ENCODE data around the gene STXBP4. TPM values are rescaled to one million over a fixed set of nuclear protein-coding genes. Genes with fewer than 3 reads are reported as not detected.
A peak's percentile ranks its signal among the peaks of the same experiment; 100 is the strongest.

Gene STXBP4
- total RNA-seq, 3 donors from 2014 or later: 4.6 to 15.4 (median 8.8) TPM

- ATAC-seq: no peak
- no peaks in the 10 kb centered on the region for H3K4me1 ChIP-seq (ENCODE audit: low read depth)
- H3K36me3 ChIP-seq (ENCODE audit: low read depth): no peaks in the 10 kb centered on the region
- intact Hi-C loops (cut with DNase I, micrococcal nuclease): no loop called here
- no peaks in the 10 kb centered on the region for H3K9me3 ChIP-seq
- no peak for DNase-seq
- no peak overlapping the region for H3K4me3 ChIP-seq
- TF ChIP-seq CTCF (IDR thresholded peaks at IDR 0.05): no peak
These were observed 35.9 kb downstream of the STXBP4 start for GRCh38 chr17:55004484-55004883.

GRCh38 chr17:55005520-55005919, 37.0 kb downstream of the STXBP4 start:
- H3K4me1 ChIP-seq (ENCODE audit: low read depth): no peaks in the 10 kb centered on the region
- no peaks in the 10 kb centered on the region for H3K36me3 ChIP-seq (ENCODE audit: low read depth)
- H3K4me3 ChIP-seq: no peak overlapping the region
- ATAC-seq (no peak), DNase-seq (peak in 1 of 3 donors; percentile 18)
- TF ChIP-seq CTCF (IDR thresholded peaks at IDR 0.05): no peak
- intact Hi-C loops (cut with DNase I, micrococcal nuclease): no loop called here
- no peaks in the 10 kb centered on the region for H3K9me3 ChIP-seq

- Histone ChIP-seq H3K36me3 (ENCODE audit: low read depth) (no peaks in the 10 kb centered on the region), H3K9me3 (no peaks in the 10 kb centered on the region), H3K4me1 (ENCODE audit: low read depth) (no peaks in the 10 kb centered on the region), H3K4me3 (no peak overlapping the region)
- no peak for TF ChIP-seq CTCF (IDR thresholded peaks at IDR 0.05)
- DNase-seq: no peak
- no peak for ATAC-seq
- intact Hi-C loops (cut with DNase I, micrococcal nuclease): no loop called here
These were observed 55.1 kb downstream of the STXBP4 start for GRCh38 chr17:55023626-55024025.

- DNase-seq (no peak), ATAC-seq (no peak)
- no peaks in the 10 kb centered on the region for H3K9me3 ChIP-seq
- intact Hi-C loops (cut with DNase I, micrococcal nuclease): no loop called here
- H3K36me3 ChIP-seq (ENCODE audit: low read depth): no peaks in the 10 kb centered on the region
- no peak overlapping the region for H3K4me3 ChIP-seq
- TF ChIP-seq CTCF (IDR thresholded peaks at IDR 0.05): no peak
- H3K4me1 ChIP-seq (ENCODE audit: low read depth): no peaks in the 10 kb centered on the region
These were observed 69.3 kb downstream of the STXBP4 start for GRCh38 chr17:55037828-55038227.

GRCh38 chr17:55038291-55038690, 69.7 kb downstream of the STXBP4 start:
- ATAC-seq: no peak
- Histone ChIP-seq H3K36me3 (ENCODE audit: low read depth) (no peaks in the 10 kb centered on the region), H3K9me3 (no peaks in the 10 kb centered on the region), H3K4me1 (ENCODE audit: low read depth) (no peaks in the 10 kb centered on the region), H3K4me3 (no peak overlapping the region)
- TF ChIP-seq CTCF (IDR thresholded peaks at IDR 0.05): no peak
- intact Hi-C loops (cut with DNase I, micrococcal nuclease): no loop called here
- no peak for DNase-seq

GRCh38 chr17:55040611-55041010, 72.0 kb downstream of the STXBP4 start:
- Histone ChIP-seq H3K4me1 (ENCODE audit: low read depth) (no peaks in the 10 kb centered on the region), H3K36me3 (ENCODE audit: low read depth) (no peaks in the 10 kb centered on the region), H3K9me3 (no peaks in the 10 kb centered on the region), H3K4me3 (no peak overlapping the region)
- intact Hi-C loops (cut with DNase I, micrococcal nuclease): no loop called here
- no peak for TF ChIP-seq CTCF (IDR thresholded peaks at IDR 0.05)
- ATAC-seq: no peak
- no peak for DNase-seq

All from mucosa of descending colon (tissue), 3 donors.